H1 (cell line): ENCODE results near the gene MS4A6A. TPM values are rescaled to one million over a fixed set of nuclear protein-coding genes. Genes with fewer than 3 reads are reported as not detected.

ENCODE experiments used
- CTCF ChIA-PET: fragments of 300-600 bp; sonication (Branson Sonifier 250); formaldehyde crosslinking; loops from one replicate; lab custom pipeline; 2021; ENCODE audit not compliant: partially characterized antibody; lab: Charles Lee
- POLR2A ChIA-PET: fragments of 300-600 bp; sonication (Branson Sonifier 250); formaldehyde crosslinking; loops from one replicate; lab custom pipeline; 2021; ENCODE audit warnings: inconsistent platforms; ENCODE audit not compliant: partially characterized antibody; lab: Charles Lee
- DNase-seq, 2 experiments: peaks; one replicate each; pipeline versions ENCODE4 v3.0.0 to v3.0.0-alpha.2; 2010 to 2022; ENCODE audit warnings: low spot score in 2 of 2, low read depth in 1 of 2, mixed read lengths in 1 of 2
- FAIRE-seq: peaks from 2 replicates; lab custom pipeline; 2011; peaks lifted over from hg19 to GRCh38; lab: Jason Lieb, UNC
- H2AFZ ChIP-seq: 2 replicates; pipeline ENCODE4 v1.8.1; 2012; ENCODE audit warnings: low read length, inconsistent platforms
- H2AK5ac ChIP-seq: 2 replicates; pipeline ENCODE4 v1.6.1; 2013; ENCODE audit warnings: low read depth, low read length
- H2BK120ac ChIP-seq: replicated peaks from 2 replicates; pipeline ENCODE3; 2013; ENCODE audit warnings: low read depth, low read length, inconsistent platforms
- H2BK12ac ChIP-seq: 2 replicates; pipeline ENCODE4 v1.6.1; 2013; ENCODE audit warnings: low read depth, low read length
- H2BK15ac ChIP-seq: 2 replicates; pipeline ENCODE4 v1.6.1; 2013; ENCODE audit warnings: low read length
- H2BK20ac ChIP-seq: 2 replicates; pipeline ENCODE4 v1.6.1; 2013; ENCODE audit warnings: low read length
- H2BK5ac ChIP-seq: 2 replicates; pipeline ENCODE4 v1.6.1; 2013; ENCODE audit warnings: low read depth, low read length
- H3K14ac ChIP-seq: 2 replicates; pipeline ENCODE4 v1.6.1; 2013; ENCODE audit warnings: inconsistent platforms; ENCODE audit not compliant: insufficient read length
- H3K18ac ChIP-seq: 2 replicates; pipeline ENCODE4 v1.6.1; 2013; ENCODE audit warnings: low read length; ENCODE audit errors: extremely low read depth
- H3K23ac ChIP-seq: 2 replicates; pipeline ENCODE4 v1.6.1; 2013; ENCODE audit warnings: inconsistent platforms; ENCODE audit not compliant: insufficient read length
- H3K23me2 ChIP-seq: 2 replicates; pipeline ENCODE4 v1.6.1; 2013; ENCODE audit warnings: low read depth, low read length
- H3K27ac ChIP-seq: 2 replicates; pipeline ENCODE4 v1.6.1; 2011; ENCODE audit warnings: low read depth, low read length, inconsistent platforms
- H3K27me3 ChIP-seq, 4 experiments: replicated peaks in 1 of 4; 1 replicate in 1 of 4; 2 replicates in 3 of 4; pipeline versions ENCODE4 v1.6.1 to v1.8.1; 2011 to 2013; ENCODE audit warnings: low read length in 3 of 4, mild to moderate bottlenecking in 3 of 4, inconsistent platforms in 2 of 4, mixed read lengths in 2 of 4, moderate library complexity in 1 of 4; ENCODE audit not compliant: control insufficient read depth in 3 of 4, insufficient read depth in 3 of 4; ENCODE audit errors: extremely low read depth in 1 of 4
- H3K36me3 ChIP-seq, 4 experiments: 2 replicates each; pipeline versions ENCODE4 v1.6.1 to v1.8.1; 2011 to 2013; ENCODE audit warnings: mild to moderate bottlenecking in 4 of 4, low read length in 3 of 4, moderate library complexity in 2 of 4, control low read depth in 1 of 4, inconsistent platforms in 1 of 4; ENCODE audit not compliant: insufficient read depth in 4 of 4, control insufficient read depth in 2 of 4
- H3K4ac ChIP-seq: replicated peaks from 2 replicates; pipeline ENCODE3; 2013; ENCODE audit warnings: low read length, low read depth, mixed read lengths, inconsistent platforms; ENCODE audit not compliant: insufficient read length
- H3K4me1 ChIP-seq, 4 experiments: replicated peaks in 1 of 4; 1 replicate in 1 of 4; 2 replicates in 3 of 4; pipeline versions ENCODE4 v1.6.1 to v1.8.1; 2011 to 2013; ENCODE audit warnings: low read length in 3 of 4, inconsistent platforms in 2 of 4, mixed read lengths in 1 of 4; ENCODE audit not compliant: insufficient read depth in 4 of 4, control insufficient read depth in 3 of 4
- H3K4me2 ChIP-seq, 2 experiments: 2 replicates each; pipeline versions ENCODE4 v1.6.1 to v1.8.1; 2011 to 2013; ENCODE audit warnings: low read depth in 2 of 2, low read length in 2 of 2, control low read depth in 1 of 2, inconsistent platforms in 1 of 2, mild to moderate bottlenecking in 1 of 2; ENCODE audit not compliant: insufficient read depth in 1 of 2
- H3K4me3 ChIP-seq, 4 experiments: fragments of 200-600, 300-600 bp in 1 of 4; sonication (generic), shearing (Covaris generic), sonication (Bioruptor Twin) in 1 of 4; 2 replicates each; pipeline versions ENCODE4 v1.5.1 to v1.8.1; 2011 to 2016; ENCODE audit warnings: low read length in 4 of 4, low read depth in 3 of 4, control low read depth in 2 of 4, inconsistent platforms in 2 of 4, mild to moderate bottlenecking in 2 of 4, mixed read lengths in 1 of 4, moderate library complexity in 1 of 4; ENCODE audit not compliant: insufficient read depth in 2 of 4; ENCODE audit errors: extremely low read depth in 1 of 4
- H3K56ac ChIP-seq: replicated peaks from 2 replicates; pipeline ENCODE3; 2013; ENCODE audit warnings: low read depth, mild to moderate bottlenecking, mixed read lengths, low read length, inconsistent platforms; ENCODE audit not compliant: insufficient read length
- H3K79me1 ChIP-seq: 2 replicates; pipeline ENCODE4 v1.6.1; 2013; ENCODE audit warnings: low read depth, low read length, control low read depth
- H3K79me2 ChIP-seq, 2 experiments: 2 replicates each; pipeline versions ENCODE4 v1.6.1 to v1.8.1; 2012 to 2013; ENCODE audit warnings: low read length in 2 of 2, mild to moderate bottlenecking in 2 of 2, inconsistent platforms in 1 of 2; ENCODE audit not compliant: insufficient read depth in 2 of 2, control insufficient read depth in 1 of 2
- H3K9ac ChIP-seq, 4 experiments: replicated peaks in 1 of 4; 1 replicate in 1 of 4; 2 replicates in 3 of 4; pipeline versions ENCODE4 v1.6.1 to v1.8.1; 2011 to 2013; ENCODE audit warnings: low read depth in 3 of 4, low read length in 3 of 4, control low read depth in 2 of 4, mild to moderate bottlenecking in 2 of 4, moderate library complexity in 2 of 4, inconsistent platforms in 1 of 4; ENCODE audit errors: extremely low read depth in 1 of 4
- H3K9me3 ChIP-seq, 2 experiments: 2 replicates each; pipeline versions ENCODE4 v1.6.1 to v1.8.1; 2012 to 2013; ENCODE audit warnings: mild to moderate bottlenecking in 2 of 2, moderate library complexity in 2 of 2, control low read depth in 1 of 2, inconsistent platforms in 1 of 2, low read depth in 1 of 2, low read length in 1 of 2, mixed read lengths in 1 of 2; ENCODE audit not compliant: insufficient read depth in 2 of 2
- H4K20me1 ChIP-seq, 2 experiments: replicated peaks in 1 of 2; 2 replicates each; pipeline versions ENCODE3 to v1.8.1; 2011 to 2013; ENCODE audit warnings: inconsistent platforms in 2 of 2, low read length in 2 of 2, mild to moderate bottlenecking in 1 of 2; ENCODE audit not compliant: insufficient read depth in 2 of 2, control insufficient read depth in 1 of 2
- H4K5ac ChIP-seq: 2 replicates; pipeline ENCODE4 v1.6.1; 2013; ENCODE audit warnings: low read length, low read depth, mixed read lengths, inconsistent platforms; ENCODE audit not compliant: insufficient read length
- H4K8ac ChIP-seq: 2 replicates; pipeline ENCODE4 v1.8.0; 2013; ENCODE audit warnings: mild to moderate bottlenecking, moderate library complexity, low read length, inconsistent platforms; ENCODE audit not compliant: insufficient read depth; ENCODE audit errors: extremely low read depth
- H4K91ac ChIP-seq: replicated peaks from 2 replicates; pipeline ENCODE3; 2013; ENCODE audit warnings: low read length, mixed read lengths, inconsistent platforms; ENCODE audit not compliant: insufficient read length
- CBX5 ChIP-seq: fragments of 300-800, 300-1000 bp; sonication (generic); IDR thresholded peaks from 2 replicates; pipeline ENCODE4 v1.7.1; 2016; ENCODE audit warnings: antibody characterized with exemption, low read length, low read depth
- EP300 ChIP-seq, 2 experiments: IDR thresholded peaks; 1 replicate in 1 of 2; 2 replicates in 1 of 2; pipeline ENCODE4 v1.6.1; 2011 to 2012; ENCODE audit warnings: low read depth in 2 of 2, low read length in 2 of 2, mild to moderate bottlenecking in 2 of 2, borderline replicate concordance in 1 of 2, inconsistent platforms in 1 of 2, moderate library complexity in 1 of 2
- GABPA ChIP-seq: IDR thresholded peaks from 2 replicates; pipeline ENCODE4 v1.6.1; 2011; ENCODE audit warnings: mild to moderate bottlenecking, low read length, moderate library complexity, borderline replicate concordance; ENCODE audit not compliant: insufficient read depth
- POU5F1 ChIP-seq: IDR thresholded peaks from 2 replicates; pipeline ENCODE4 v1.6.1; 2011; ENCODE audit warnings: low read depth, mild to moderate bottlenecking, low read length, moderate library complexity
- RXRA ChIP-seq: IDR thresholded peaks from 2 replicates; pipeline ENCODE4 v1.6.1; 2011; ENCODE audit warnings: low read depth, mild to moderate bottlenecking, low read length, moderate library complexity; ENCODE audit not compliant: insufficient read depth
- SIN3A ChIP-seq, 2 experiments: IDR thresholded peaks in 1 of 2; conservative IDR thresholded peaks in 1 of 2; 2 replicates each; pipeline ENCODE4 v1.6.1; 2011 to 2012; ENCODE audit warnings: low read length in 2 of 2, improper control_type of control experiment in 1 of 2, low read depth in 1 of 2, mild to moderate bottlenecking in 1 of 2
- SP4 ChIP-seq: IDR thresholded peaks from 2 replicates; pipeline ENCODE4 v1.6.1; 2012; ENCODE audit warnings: low read length, inconsistent platforms
- TAF1 ChIP-seq: IDR thresholded peaks from 2 replicates; pipeline ENCODE4 v1.6.1; 2011; ENCODE audit warnings: mild to moderate bottlenecking, low read depth, low read length
- WGBS, 2 experiments: shearing (Covaris generic) in 1 of 2; methylation state at CpG; one replicate each; pipeline versions ENCODE4 v1.1.6 to v1.1.7; 2013 to 2015; ENCODE audit warnings: low lambda C conversion rate in 2 of 2, mixed read lengths in 2 of 2, inconsistent platforms in 1 of 2, low coverage in 1 of 2, missing lambda C conversion rate in 1 of 2; ENCODE audit not compliant: insufficient replicate concordance in 2 of 2, insufficient coverage in 1 of 2, insufficient read length in 1 of 2; ENCODE audit errors: extremely low coverage in 1 of 2, missing lambda C conversion rate in 1 of 2; 5-methylcytosine and 5-hydroxymethylcytosine counted together
- polyA plus RNA-seq, 7 experiments: library from polyadenylated mRNA; depleted of rRNA in 3 of 7; stranded (reverse) in 5 of 7; unstranded in 2 of 7; fragments of >200 nt in 5 of 7; fragments of 200-250 nt in 2 of 7; gene quantifications; 1 replicate in 5 of 7; 2 replicates in 1 of 7; 4 replicates in 1 of 7; pipeline versions ENCODE4 v1.2.1 to v1.2.3, GENCODE V29; 2011 to 2013; ENCODE audit warnings: missing spikeins in 2 of 7, mixed read lengths in 2 of 7
- total RNA-seq: library from RNA; stranded (reverse); fragmentation: NEBNext Ultra II Directional; extraction: Animal tissue kit (Norgen Biotek cat#: 25700); gene quantifications from 2 replicates; pipeline ENCODE4 v1.2.1, GENCODE V29; 2021

The MS4A6A gene
- total and polyA plus RNA-seq, 2 of the 8 experiments (the other 6 are each of a cell fraction or from before 2014, with no cell fraction given) = not detected

- ChIA-PET POLR2A (no interaction called here), CTCF (no interaction called here)
- Histone ChIP-seq H3K79me1 (no peaks in the 10 kb centered on the region), H3K9me3 (no peaks in the 10 kb centered on the region), H3K36me3 (no peaks in the 10 kb centered on the region), H3K4me3 (no peak overlapping the region), H2BK120ac (no peak overlapping the region), H4K8ac (no peak overlapping the region), H2BK12ac (no peak overlapping the region), H4K91ac (no peak overlapping the region), H4K20me1 (no peaks in the 10 kb centered on the region), H3K23ac (no peak overlapping the region), H2BK15ac (0 out of 2 replicates have a peak overlapping the region, but pooled peaks have one; percentile 29), H2BK20ac (no peak overlapping the region), H3K23me2 (no peaks in the 10 kb centered on the region), H2AFZ (no peak overlapping the region), H3K9ac (no peak overlapping the region), H3K27ac (no peak overlapping the region), H3K27me3 (no peaks in the 10 kb centered on the region), H3K56ac (no peak overlapping the region), H3K79me2 (no peaks in the 10 kb centered on the region), H2BK5ac (no peak overlapping the region), H2AK5ac (no peak overlapping the region), H3K18ac (no peak overlapping the region), H4K5ac (no peak overlapping the region), H3K4ac (no peak overlapping the region), H3K4me1 (no peaks in the 10 kb centered on the region), H3K14ac (no peak overlapping the region), H3K4me2 (no peak overlapping the region)
- DNase-seq (no peak), FAIRE-seq (no peak)
- no peak for TF ChIP-seq TAF1
- no peak for TF ChIP-seq POU5F1
- no peak for TF ChIP-seq CBX5
- TF ChIP-seq SP4 = no peak
- TF ChIP-seq EP300 (IDR thresholded peaks at IDR 0.05; ENCODE audit: borderline replicate concordance in 1 of 2, low read depth in 2 of 2, low read length in 2 of 2) = no peak
- no peak for TF ChIP-seq SIN3A (conservative IDR thresholded peaks at IDR 0.05 in 1 of 2, IDR thresholded peaks at IDR 0.05 in 1 of 2; ENCODE audit: low read depth in 1 of 2, low read length in 2 of 2)
- TF ChIP-seq RXRA = no peak
- no peak for TF ChIP-seq GABPA
- WGBS, 2 experiments = 76% methylated on average over 3 of the region's 3 CpGs; no CpG with 5 or more reads in 1 of the 2 experiments
Measured at GRCh38 chr11:60221692-60222091, 38.8 kb upstream of the MS4A6A start.
